Measurements from ENCODE around the gene GALNT15.

GRCh38 chr3:16254916-16255315 is 80.4 kb downstream of the GALNT15 start:
- TF ChIP-seq CTCF (IDR thresholded peaks at IDR 0.05) (no peak), POLR2A (IDR thresholded peaks at IDR 0.05) (no peak)

All from heart left ventricle (tissue), 13 donors.